ENCODE results near the gene SCN9A.

Gene SCN9A

GRCh38 chr2:166170356-166170755, 205.4 kb downstream of the SCN9A start:
- Histone ChIP-seq H3K4me2 (ENCODE audit: low read depth, low read length) (no peak overlapping the region), H3K4me1 (ENCODE audit: low read length) (no peaks in the 10 kb centered on the region), H3K9me3 (replicated peaks; ENCODE audit: insufficient read depth, low read length) (no peaks in the 10 kb centered on the region), H3K9me2 (replicated peaks; ENCODE audit: insufficient read depth, low read length) (no peaks in the 10 kb centered on the region), H3K27me3 (replicated peaks; ENCODE audit: insufficient read depth, low read length) (no peaks in the 10 kb centered on the region), H2AFZ (ENCODE audit: low read length) (no peak overlapping the region), H3K9ac (ENCODE audit: low read length) (no peak overlapping the region), H3F3A (ENCODE audit: insufficient read depth, low read length) (no peaks in the 10 kb centered on the region), H3K27ac (ENCODE audit: low read length) (no peak overlapping the region), H4K20me1 (ENCODE audit: insufficient read depth, low read length) (no peaks in the 10 kb centered on the region), H3K4me3 (ENCODE audit: low read length) (no peak overlapping the region), H3K79me2 (ENCODE audit: low read length) (no peaks in the 10 kb centered on the region), H3K36me3 (replicated peaks; ENCODE audit: insufficient read depth, low read length) (no peaks in the 10 kb centered on the region)
- no peak for DNase-seq
- no peak for TF ChIP-seq CTCF (IDR thresholded peaks at IDR 0.05; ENCODE audit: low read length)
- no peak for TF ChIP-seq EZH2 (optimal IDR thresholded peaks at IDR 0.05; ENCODE audit: low read depth, low read length)
- no peak for TF ChIP-seq EZH2phosphoT487 (IDR thresholded peaks at IDR 0.05; ENCODE audit: low read length)

DNA sequence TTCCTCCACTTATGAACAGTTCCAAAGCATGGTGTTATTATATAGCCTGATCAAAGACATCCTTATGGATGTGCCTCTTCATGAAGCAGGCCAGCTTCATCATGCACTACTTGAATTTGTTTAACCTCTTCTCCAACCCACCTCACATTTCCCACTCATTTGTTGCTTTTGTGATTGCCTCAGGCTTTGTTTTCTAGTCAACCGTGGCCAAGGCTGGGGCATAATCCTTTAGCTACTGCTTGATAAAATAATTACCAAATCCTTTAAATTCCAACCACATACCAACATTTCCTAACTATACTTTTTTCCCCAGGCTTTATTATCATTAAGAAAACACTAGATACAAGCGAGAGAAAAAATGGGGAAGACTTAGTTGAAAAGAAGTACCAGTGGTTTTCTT, 208.3 kb downstream of the SCN9A start:
- TF ChIP-seq CTCF (IDR thresholded peaks at IDR 0.05; ENCODE audit: low read length) (no peak), EZH2 (optimal IDR thresholded peaks at IDR 0.05; ENCODE audit: low read depth, low read length) (no peak), EZH2phosphoT487 (IDR thresholded peaks at IDR 0.05; ENCODE audit: low read length) (no peak)
- Histone ChIP-seq H3K9me3 (replicated peaks; ENCODE audit: insufficient read depth, low read length) (no peaks in the 10 kb centered on the region), H3K79me2 (ENCODE audit: low read length) (no peaks in the 10 kb centered on the region), H4K20me1 (ENCODE audit: insufficient read depth, low read length) (no peaks in the 10 kb centered on the region), H3K36me3 (replicated peaks; ENCODE audit: insufficient read depth, low read length) (no peaks in the 10 kb centered on the region), H3K4me2 (ENCODE audit: low read depth, low read length) (no peak overlapping the region), H3K9me2 (replicated peaks; ENCODE audit: insufficient read depth, low read length) (no peaks in the 10 kb centered on the region), H3K4me3 (ENCODE audit: low read length) (no peak overlapping the region), H2AFZ (ENCODE audit: low read length) (no peak overlapping the region), H3K9ac (ENCODE audit: low read length) (no peak overlapping the region), H3K27ac (ENCODE audit: low read length) (no peak overlapping the region), H3F3A (ENCODE audit: insufficient read depth, low read length) (no peaks in the 10 kb centered on the region), H3K27me3 (replicated peaks; ENCODE audit: insufficient read depth, low read length) (no peaks in the 10 kb centered on the region), H3K4me1 (ENCODE audit: low read length) (no peaks in the 10 kb centered on the region)
- DNase-seq: no peak

DNA sequence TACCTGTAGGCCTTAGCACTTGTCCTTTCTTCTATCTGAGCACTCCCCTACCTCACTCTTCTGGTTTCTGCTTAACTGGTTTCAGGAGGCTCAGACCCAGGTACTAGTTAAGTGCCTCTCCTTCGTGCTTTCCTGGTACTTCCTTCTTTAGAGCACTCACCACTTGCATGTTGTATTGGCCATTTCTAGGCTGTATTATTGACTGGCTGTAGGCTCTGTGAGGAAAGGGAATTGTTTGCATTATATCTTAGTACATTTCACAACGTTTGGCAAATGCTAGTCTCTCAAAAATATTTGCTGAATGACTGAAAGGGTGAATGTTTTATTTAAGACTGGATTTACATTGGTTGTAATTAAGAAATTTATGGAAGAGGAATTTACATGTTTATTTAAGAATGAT, 212.0 kb downstream of the SCN9A start:
- no peak overlapping the region for H3K9ac ChIP-seq (ENCODE audit: low read length)
- no peaks in the 10 kb centered on the region for H3K27me3 ChIP-seq (replicated peaks; ENCODE audit: insufficient read depth, low read length)
- no peak overlapping the region for H3K27ac ChIP-seq (ENCODE audit: low read length)
- no peaks in the 10 kb centered on the region for H3K9me2 ChIP-seq (replicated peaks; ENCODE audit: insufficient read depth, low read length)
- no peak overlapping the region for H3K4me2 ChIP-seq (ENCODE audit: low read depth, low read length)
- H3K4me1 ChIP-seq (ENCODE audit: low read length): no peaks in the 10 kb centered on the region
- no peaks in the 10 kb centered on the region for H3F3A ChIP-seq (ENCODE audit: insufficient read depth, low read length)
- H3K9me3 ChIP-seq (replicated peaks; ENCODE audit: insufficient read depth, low read length): no peaks in the 10 kb centered on the region
- no peak overlapping the region for H3K4me3 ChIP-seq (ENCODE audit: low read length)
- DNase-seq: no peak
- H2AFZ ChIP-seq (ENCODE audit: low read length): no peak overlapping the region
- H3K79me2 ChIP-seq (ENCODE audit: low read length): no peaks in the 10 kb centered on the region
- H4K20me1 ChIP-seq (ENCODE audit: insufficient read depth, low read length): no peaks in the 10 kb centered on the region
- no peak for TF ChIP-seq EZH2phosphoT487 (IDR thresholded peaks at IDR 0.05; ENCODE audit: low read length)
- TF ChIP-seq CTCF (IDR thresholded peaks at IDR 0.05; ENCODE audit: low read length): no peak
- no peak for TF ChIP-seq EZH2 (optimal IDR thresholded peaks at IDR 0.05; ENCODE audit: low read depth, low read length)
- no peaks in the 10 kb centered on the region for H3K36me3 ChIP-seq (replicated peaks; ENCODE audit: insufficient read depth, low read length)

All from MM.1S (cell line).